Measurements from ENCODE around the gene ZC4H2. TPM values are rescaled to one million over a fixed set of nuclear protein-coding genes. Genes with fewer than 3 reads are reported as not detected.

ZC4H2 gene
- total RNA-seq (10 to 100 TPM in 1 of 2 donors, 1 to 10 TPM in 1; 6.0 to 14.6 TPM), polyA plus RNA-seq (1 to 10 TPM; 2.6 to 3.4 TPM)
- long read RNA-seq, donor 1, transcript ZC4H2-207 (5 exons, 606 nt) = major isoform, 7 of 12 reads
- long read RNA-seq, donor 1, partial matches to known transcripts = 0 of 12 reads
- long read RNA-seq, donor 1, other reads (novel, unspliced or antisense) = 0 of 12 reads
- long read RNA-seq, donor 2, partial matches to known transcripts = 0 of 2 reads
- long read RNA-seq, donor 2, other reads (novel, unspliced or antisense) = 0 of 2 reads
- long read RNA-seq, donor 3, partial matches to known transcripts = 0 of 6 reads
- long read RNA-seq, donor 3, other reads (novel, unspliced or antisense) = 0 of 6 reads
- long read RNA-seq, donor 4, partial matches to known transcripts = 0 of 1 reads
- long read RNA-seq, donor 4, other reads (novel, unspliced or antisense) = 0 of 1 reads
- long read RNA-seq, donor 5, transcript ZC4H2-207 (5 exons, 606 nt) = major isoform, 5 of 11 reads
- long read RNA-seq, donor 5, partial matches to known transcripts = 0 of 11 reads
- long read RNA-seq, donor 5, other reads (novel, unspliced or antisense) = 0 of 11 reads

GRCh38 chrX:64975989-64976672 is at the start of gene ZC4H2:
Gene ZC4H2 (minus strand): TSS chrX:64976450. CDS start chrX:64976377, 73 bp downstream.
- peak; percentile 93 for ATAC-seq (ENCODE audit: insufficient read depth, low FRiP score)

GRCh38 chrX:65017451-65017850 is 41.2 kb upstream of the ZC4H2 start:
- H3K36me3 ChIP-seq (ENCODE audit: control insufficient read depth in 4 of 4, insufficient read depth in 4 of 4, low read length in 4 of 4) = no peaks in the 10 kb centered on the region
- no peak for TF ChIP-seq CTCF (IDR thresholded peaks at IDR 0.05; ENCODE audit: control extremely low read depth, extremely low read depth)
- no peak overlapping the region for H3K27ac ChIP-seq (ENCODE audit: low read depth in 1 of 2, low read length in 1 of 2)
- H3K27me3 ChIP-seq (ENCODE audit: control insufficient read depth in 3 of 3, insufficient read depth in 3 of 3, low read length in 2 of 3) = no peaks in the 10 kb centered on the region
- H3K9me3 ChIP-seq (ENCODE audit: control insufficient read depth in 4 of 4, insufficient read depth in 3 of 4, low read length in 3 of 4) = peaks cover 0 to 2% (median 0%) of the 10 kb centered on the region in 4 donors
- DNase-seq = no peak
- no peak overlapping the region for H3K9ac ChIP-seq (ENCODE audit: insufficient read depth in 1 of 2, low read length in 2 of 2)
- no peaks in the 10 kb centered on the region for H3K4me1 ChIP-seq (ENCODE audit: control insufficient read depth in 5 of 5, insufficient read depth in 5 of 5, low read length in 5 of 5)
- ATAC-seq (ENCODE audit: insufficient read depth, low FRiP score) = no peak
- WGBS, 2 donors = 71 to 72% methylated on average over 1 of the region's 1 CpG
- no peak overlapping the region for H3K4me3 ChIP-seq

More at GRCh38 chrX:64975989-64976672, at the start of gene ZC4H2:
- no peaks in the 10 kb centered on the region for H3K36me3 ChIP-seq (ENCODE audit: control insufficient read depth in 4 of 4, insufficient read depth in 4 of 4, low read length in 4 of 4)
- H3K27me3 ChIP-seq (ENCODE audit: control insufficient read depth in 3 of 3, insufficient read depth in 3 of 3, low read length in 2 of 3) = no peaks in the 10 kb centered on the region
- H3K27ac ChIP-seq (ENCODE audit: low read depth in 1 of 2, low read length in 1 of 2) = peak within 1 kb of the TSS in 1 of 2 donors; percentile 24
- H3K9me3 ChIP-seq (ENCODE audit: control insufficient read depth in 4 of 4, insufficient read depth in 3 of 4, low read length in 3 of 4) = peaks cover 0 to 2% (median under 1%) of the 10 kb centered on the region in 4 donors
- peak; percentile 81 to 86 (median 83) for DNase-seq
- peak within 1 kb of the TSS in 1 of 2 donors; percentile 73 for H3K9ac ChIP-seq (ENCODE audit: insufficient read depth in 1 of 2, low read length in 2 of 2)
- 0 to 23% methylated on average over 17 of the region's 17 CpGs for WGBS, 2 donors
- TF ChIP-seq CTCF (IDR thresholded peaks at IDR 0.05; ENCODE audit: control extremely low read depth, extremely low read depth) = no peak
- peaks cover 0 to 6% (median 0%) of the 10 kb centered on the region in 5 donors for H3K4me1 ChIP-seq (ENCODE audit: control insufficient read depth in 5 of 5, insufficient read depth in 5 of 5, low read length in 5 of 5)
- H3K4me3 ChIP-seq = peak within 1 kb of the TSS; percentile 45

GRCh38 chrX:65014230-65014629 is 38.0 kb upstream of the ZC4H2 start:
- H3K27me3 ChIP-seq (ENCODE audit: control insufficient read depth in 3 of 3, insufficient read depth in 3 of 3, low read length in 2 of 3) = no peaks in the 10 kb centered on the region
- no peak for ATAC-seq (ENCODE audit: insufficient read depth, low FRiP score)
- no peaks in the 10 kb centered on the region for H3K36me3 ChIP-seq (ENCODE audit: control insufficient read depth in 4 of 4, insufficient read depth in 4 of 4, low read length in 4 of 4)
- no peak overlapping the region for H3K27ac ChIP-seq (ENCODE audit: low read depth in 1 of 2, low read length in 1 of 2)
- no peak for DNase-seq
- H3K4me1 ChIP-seq (ENCODE audit: control insufficient read depth in 5 of 5, insufficient read depth in 5 of 5, low read length in 5 of 5) = no peaks in the 10 kb centered on the region
- H3K9me3 ChIP-seq (ENCODE audit: control insufficient read depth in 4 of 4, insufficient read depth in 3 of 4, low read length in 3 of 4) = peaks cover 0 to 2% (median 0%) of the 10 kb centered on the region in 4 donors
- no peak overlapping the region for H3K9ac ChIP-seq (ENCODE audit: insufficient read depth in 1 of 2, low read length in 2 of 2)
- no peak for TF ChIP-seq CTCF (IDR thresholded peaks at IDR 0.05; ENCODE audit: control extremely low read depth, extremely low read depth)
- no peak overlapping the region for H3K4me3 ChIP-seq
